Omental fat pad (tissue), 4 donors: ENCODE results near the gene TIMP4. TPM values are rescaled to one million over a fixed set of nuclear protein-coding genes. Genes with fewer than 3 reads are reported as not detected.
A peak's percentile ranks its signal among the peaks of the same experiment; 100 is the strongest.

Source experiments
- ATAC-seq: fragments of 150-250 bp; one replicate; pipeline ENCODE4 v1.9.1; 2016; ENCODE audit warnings: mild to moderate bottlenecking, moderate library complexity; ENCODE audit not compliant: low FRiP score
- DNase-seq: peaks from one replicate; pipeline ENCODE4 v3.0.0-alpha.2; 2019; ENCODE audit warnings: low spot score
- CTCF ChIP-seq, 3 donors: fragments of 450-650 bp; IDR thresholded peaks; one replicate each; pipeline ENCODE4 v1.5.1; 2016 to 2017; ENCODE audit warnings: antibody characterized with exemption in 3 of 3, mild to moderate bottlenecking in 3 of 3, moderate library complexity in 2 of 3
- total RNA-seq, 4 donors: library from RNA; depleted of rRNA; stranded (reverse); fragments of >200 nt; gene quantifications; one replicate each; pipeline ENCODE4 v1.1.0, GENCODE V29; 2016

Gene TIMP4
- total RNA-seq, 4 donors from 2014 or later: 145 to 295 (median 192) TPM

GRCh38 chr3:12191559-12191958 is 32.8 kb upstream of the TIMP4 start:
- no peak for DNase-seq
- TF ChIP-seq CTCF (IDR thresholded peaks at IDR 0.05): no peak
- ATAC-seq: no peak

- DNase-seq: no peak
- no peak for TF ChIP-seq CTCF (IDR thresholded peaks at IDR 0.05)
- ATAC-seq: no peak
These were observed 32.1 kb upstream of the TIMP4 start for GRCh38 chr3:12190832-12191231.

- ATAC-seq (no peak), DNase-seq (no peak)
- no peak for TF ChIP-seq CTCF (IDR thresholded peaks at IDR 0.05)
These were observed 31.6 kb upstream of the TIMP4 start for GRCh38 chr3:12190221-12190807.

GRCh38 chr3:12188681-12189287 is 30.1 kb upstream of the TIMP4 start:
- no peak for DNase-seq

GRCh38 chr3:12188328-12188648 is 29.6 kb upstream of the TIMP4 start:
- ATAC-seq (peak; percentile 22), DNase-seq (no peak)
- no peak for TF ChIP-seq CTCF (IDR thresholded peaks at IDR 0.05)

More at GRCh38 chr3:12188681-12189287, 30.1 kb upstream of the TIMP4 start:
- ATAC-seq: no peak
- TF ChIP-seq CTCF (IDR thresholded peaks at IDR 0.05): no peak

GRCh38 chr3:12187448-12188327 is 29.0 kb upstream of the TIMP4 start:
- DNase-seq: no peak
- no peak for TF ChIP-seq CTCF (IDR thresholded peaks at IDR 0.05)
- ATAC-seq: peak; percentile 87
